Activated T-helper 2 cell treated with anti-CD3 and anti-CD28 coated beads, Interferon-gamma antibody, Interleukin-2, Interleukin-4, amounts not matched to agents 10 μg/mL and 5 μg/mL and 100 μg/mL, durations not matched to agents 14 hours and 24 hours and 36 hours (primary cell): ENCODE results near the gene STX18. TPM values are rescaled to one million over a fixed set of nuclear protein-coding genes. Genes with fewer than 3 reads are reported as not detected.

ENCODE experiments used
- DNase-seq: peaks from one replicate; pipeline ENCODE4 v3.0.0; 2021; ENCODE audit warnings: low spot score
- H3K27ac Mint-ChIP-seq: one replicate; pipeline ENCODE4 v1.8.0; 2021; ENCODE audit warnings: mixed read lengths
- H3K27me3 Mint-ChIP-seq: one replicate; pipeline ENCODE4 v1.8.0; 2021; ENCODE audit warnings: low read depth, mixed read lengths
- H3K36me3 Mint-ChIP-seq: one replicate; pipeline ENCODE4 v1.8.0; 2021; ENCODE audit warnings: low read depth, mixed read lengths
- H3K4me1 Mint-ChIP-seq: one replicate; pipeline ENCODE4 v1.8.0; 2021; ENCODE audit warnings: low read depth, mixed read lengths
- H3K4me3 Mint-ChIP-seq: one replicate; pipeline ENCODE4 v1.8.0; 2021; ENCODE audit warnings: low read depth, mild to moderate bottlenecking, moderate library complexity, mixed read lengths
- H3K9me3 Mint-ChIP-seq: one replicate; pipeline ENCODE4 v1.8.0; 2021; ENCODE audit warnings: mixed read lengths
- intact Hi-C: fragments of 100-400 bp; cut with micrococcal nuclease; formaldehyde crosslinking; loops from one replicate; pipeline ENCODE4 v1.15.1; 2023
- total RNA-seq: library from RNA; stranded (reverse); gene quantifications from 2 replicates; pipeline ENCODE4 v1.2.3, GENCODE V29; 2022

STX18 gene
- total RNA-seq, 1 donor from 2014 or later = 26.9 TPM

GRCh38 chr4:4413373-4413725 is 128.5 kb downstream of the STX18 start:
- intact Hi-C loops = no loop called here
- peaks cover 2% of the 10 kb centered on the region for H3K4me1 Mint-ChIP-seq
- H3K36me3 Mint-ChIP-seq = peaks cover 4% of the 10 kb centered on the region
- H3K27ac Mint-ChIP-seq = no peak overlapping the region
- H3K4me3 Mint-ChIP-seq = no peak overlapping the region
- no peak for DNase-seq
- H3K9me3 Mint-ChIP-seq = no peaks in the 10 kb centered on the region
- H3K27me3 Mint-ChIP-seq = no peaks in the 10 kb centered on the region

- no peak for DNase-seq
- Mint-ChIP-seq H3K9me3 (no peaks in the 10 kb centered on the region), H3K36me3 (peaks cover under 1% of the 10 kb centered on the region), H3K27me3 (no peaks in the 10 kb centered on the region), H3K27ac (no peak overlapping the region), H3K4me1 (no peaks in the 10 kb centered on the region), H3K4me3 (no peak overlapping the region)
- intact Hi-C loops = no loop called here
Observed at GRCh38 chr4:4412641-4413372, 129.0 kb downstream of the STX18 start.

DNA sequence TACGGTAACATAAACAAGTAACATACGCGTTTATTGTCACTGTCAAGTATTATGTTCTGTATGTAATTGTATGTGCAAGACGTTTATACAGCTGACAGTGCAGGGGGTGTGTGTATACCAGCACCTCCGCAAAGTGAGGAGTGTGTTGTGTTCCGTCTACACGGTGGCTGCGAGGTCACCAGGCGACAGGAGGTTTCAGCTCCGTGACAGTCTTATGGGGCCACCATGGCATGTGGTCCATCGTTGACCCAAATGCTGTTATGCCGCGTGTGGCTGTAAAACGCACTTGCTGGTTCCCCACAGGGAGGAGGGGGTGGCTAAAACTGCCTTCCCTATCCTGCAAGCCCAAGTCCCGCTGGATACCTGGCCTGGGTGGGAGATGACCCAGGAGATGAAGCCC is 129.9 kb downstream of the STX18 start:
- no peak for DNase-seq
- no peaks in the 10 kb centered on the region for H3K27me3 Mint-ChIP-seq
- H3K9me3 Mint-ChIP-seq = no peaks in the 10 kb centered on the region
- no peaks in the 10 kb centered on the region for H3K4me1 Mint-ChIP-seq
- intact Hi-C loops = no loop called here
- H3K4me3 Mint-ChIP-seq = no peak overlapping the region
- no peak overlapping the region for H3K27ac Mint-ChIP-seq
- H3K36me3 Mint-ChIP-seq = no peaks in the 10 kb centered on the region

DNA sequence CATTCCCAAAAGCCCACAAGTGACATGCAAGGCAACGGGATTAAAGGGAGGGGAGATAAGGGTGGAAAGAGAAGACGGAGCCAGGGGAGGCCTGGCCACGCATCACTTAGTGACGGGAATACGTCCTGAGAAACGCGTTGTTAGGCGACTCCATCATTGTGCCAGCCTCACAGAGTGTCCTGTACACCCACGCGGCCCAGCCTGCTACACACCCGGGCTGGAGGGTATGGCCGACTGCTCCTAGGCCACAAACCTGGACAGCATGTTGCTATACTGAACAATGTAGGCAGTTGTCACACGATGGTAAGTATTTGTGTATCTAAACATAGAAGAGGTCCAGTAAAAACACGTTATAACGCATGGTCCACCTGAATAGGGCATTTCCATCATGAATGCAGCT is 131.6 kb downstream of the STX18 start:
- intact Hi-C loops = no loop called here

GRCh38 chr4:4409416-4410115 is 132.3 kb downstream of the STX18 start:
- no peaks in the 10 kb centered on the region for H3K9me3 Mint-ChIP-seq
- no peak overlapping the region for H3K4me3 Mint-ChIP-seq
- H3K36me3 Mint-ChIP-seq = no peaks in the 10 kb centered on the region
- H3K27me3 Mint-ChIP-seq = no peaks in the 10 kb centered on the region
- no peak overlapping the region for H3K27ac Mint-ChIP-seq
- no peaks in the 10 kb centered on the region for H3K4me1 Mint-ChIP-seq
- intact Hi-C loops = no loop called here
- DNase-seq = no peak

More for the DNA sequence above, 131.6 kb downstream of the STX18 start:
- Mint-ChIP-seq H3K9me3 (no peaks in the 10 kb centered on the region), H3K36me3 (no peaks in the 10 kb centered on the region), H3K27me3 (no peaks in the 10 kb centered on the region), H3K4me3 (no peak overlapping the region), H3K27ac (no peak overlapping the region), H3K4me1 (no peaks in the 10 kb centered on the region)
- no peak for DNase-seq

GRCh38 chr4:4408576-4409335 is 133.1 kb downstream of the STX18 start:
- no peak overlapping the region for H3K4me3 Mint-ChIP-seq
- H3K27ac Mint-ChIP-seq = no peak overlapping the region
- no peaks in the 10 kb centered on the region for H3K9me3 Mint-ChIP-seq
- H3K4me1 Mint-ChIP-seq = no peaks in the 10 kb centered on the region
- H3K36me3 Mint-ChIP-seq = no peaks in the 10 kb centered on the region
- DNase-seq = no peak
- H3K27me3 Mint-ChIP-seq = no peaks in the 10 kb centered on the region
- intact Hi-C loops = no loop called here

DNA sequence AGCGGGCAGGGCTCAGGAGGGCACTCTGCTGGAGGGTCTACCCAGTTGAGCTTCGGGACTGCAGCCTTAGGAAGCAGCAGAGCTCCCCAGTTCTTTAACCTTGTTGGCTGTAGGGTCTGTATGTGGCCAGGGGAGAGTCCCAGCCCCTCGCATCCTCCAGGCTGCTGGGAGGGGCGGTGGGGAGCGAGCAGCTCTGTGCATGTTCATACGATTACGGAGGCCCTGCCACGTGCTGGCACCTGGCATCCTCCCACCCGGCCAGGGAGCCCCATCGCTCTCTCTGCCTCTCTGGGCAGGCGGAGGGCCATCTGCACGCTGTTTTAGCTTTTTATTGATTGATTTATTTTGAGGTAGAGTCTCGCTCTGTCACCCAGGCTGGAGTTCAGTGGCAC is 133.7 kb downstream of the STX18 start:
- no peaks in the 10 kb centered on the region for H3K4me1 Mint-ChIP-seq
- intact Hi-C loops = no loop called here
- H3K4me3 Mint-ChIP-seq = no peak overlapping the region
- no peaks in the 10 kb centered on the region for H3K36me3 Mint-ChIP-seq
- no peaks in the 10 kb centered on the region for H3K9me3 Mint-ChIP-seq
- no peak for DNase-seq
- H3K27me3 Mint-ChIP-seq = no peaks in the 10 kb centered on the region
- no peak overlapping the region for H3K27ac Mint-ChIP-seq

DNA sequence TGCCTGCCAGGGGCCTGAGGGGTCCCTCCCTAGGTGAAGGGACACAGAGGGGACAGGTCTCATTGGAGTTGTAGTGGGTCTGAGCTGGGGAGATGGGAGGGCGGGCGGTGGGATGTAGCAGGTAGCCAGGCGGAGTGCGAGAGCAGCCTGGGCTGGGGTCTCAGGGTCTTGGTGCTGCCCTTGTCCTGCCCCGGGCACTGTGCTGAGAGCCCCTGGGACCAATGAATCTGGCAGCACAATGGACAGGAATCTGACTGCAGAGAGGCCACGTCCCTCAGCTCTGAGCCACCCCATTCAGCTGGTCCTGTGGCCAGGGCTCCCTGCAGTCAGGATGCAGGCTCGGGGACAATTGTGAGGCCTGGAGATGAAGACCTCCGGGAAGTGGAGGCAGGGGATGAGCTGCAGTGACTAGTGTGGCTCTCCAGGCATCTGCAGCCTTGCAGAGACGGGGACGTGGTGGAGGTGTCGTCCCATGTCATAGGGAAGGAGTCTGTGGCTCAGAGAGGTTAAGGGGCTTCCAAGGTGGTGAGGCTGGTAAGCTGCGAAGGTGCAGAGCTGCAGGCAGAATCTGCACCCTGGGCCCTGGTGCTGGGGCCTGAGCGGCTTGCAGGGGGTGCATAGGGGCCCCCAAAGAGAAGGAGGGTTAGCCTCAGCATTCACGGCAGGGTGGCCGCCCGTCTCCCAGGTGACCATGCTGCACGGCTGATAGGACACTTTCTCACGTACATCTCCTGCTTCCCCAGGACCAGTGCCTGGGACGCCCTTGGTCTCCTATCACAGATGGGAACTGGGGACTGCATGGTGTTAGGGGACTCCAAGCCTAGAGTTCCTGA is 134.3 kb downstream of the STX18 start:
- no peak overlapping the region for H3K27ac Mint-ChIP-seq
- H3K27me3 Mint-ChIP-seq = no peaks in the 10 kb centered on the region
- H3K4me1 Mint-ChIP-seq = no peaks in the 10 kb centered on the region
- no peak overlapping the region for H3K4me3 Mint-ChIP-seq
- intact Hi-C loops = no loop called here
- no peaks in the 10 kb centered on the region for H3K9me3 Mint-ChIP-seq
- no peaks in the 10 kb centered on the region for H3K36me3 Mint-ChIP-seq
- no peak for DNase-seq

- DNase-seq = no peak
- Mint-ChIP-seq H3K36me3 (no peaks in the 10 kb centered on the region), H3K4me1 (no peaks in the 10 kb centered on the region), H3K4me3 (no peak overlapping the region), H3K9me3 (no peaks in the 10 kb centered on the region), H3K27ac (no peak overlapping the region), H3K27me3 (no peaks in the 10 kb centered on the region)
- intact Hi-C loops = no loop called here
Observed at GRCh38 chr4:4406455-4407298, 135.2 kb downstream of the STX18 start.

- Mint-ChIP-seq H3K27me3 (peaks cover under 1% of the 10 kb centered on the region), H3K4me1 (no peaks in the 10 kb centered on the region), H3K9me3 (no peaks in the 10 kb centered on the region), H3K4me3 (no peak overlapping the region), H3K27ac (no peak overlapping the region), H3K36me3 (no peaks in the 10 kb centered on the region)
- intact Hi-C loops = no loop called here
- no peak for DNase-seq
Observed at GRCh38 chr4:4405358-4405962, 136.4 kb downstream of the STX18 start.

DNA sequence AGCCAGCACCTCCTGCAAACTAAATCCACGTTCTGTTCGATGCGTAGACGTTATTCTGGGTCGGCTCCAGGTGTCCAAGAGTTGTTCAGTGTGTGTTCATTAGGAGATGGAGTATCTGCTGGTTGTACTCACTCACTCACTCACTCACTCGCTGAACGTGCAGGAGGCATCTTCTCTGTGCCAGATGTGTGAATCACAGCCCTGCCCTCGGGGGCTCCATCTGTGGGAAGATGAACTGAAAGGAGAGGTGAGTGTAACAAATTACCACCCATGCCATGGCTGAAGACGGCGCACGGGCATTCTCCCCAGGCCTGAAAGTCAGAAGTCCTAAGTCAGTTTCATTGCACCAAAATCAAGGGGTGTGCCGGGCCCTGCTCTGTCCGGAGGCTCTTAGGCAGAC is 138.9 kb downstream of the STX18 start:
- DNase-seq = no peak
- Mint-ChIP-seq H3K4me3 (no peak overlapping the region), H3K4me1 (no peaks in the 10 kb centered on the region), H3K9me3 (no peaks in the 10 kb centered on the region), H3K36me3 (no peaks in the 10 kb centered on the region), H3K27ac (no peak overlapping the region), H3K27me3 (peaks cover 3% of the 10 kb centered on the region)
- intact Hi-C loops = no loop called here
